HL-60 (cell line): ENCODE results near the gene EIF2S1.
"Not testable (repeated sequence)": the region's sequence is repeated elsewhere in the genome, so short reads cannot be mapped to it uniquely, and the experiment has no call there.

ENCODE experiments used
- DNase-seq, 2 experiments: peaks; one replicate each; pipeline ENCODE4 v3.0.0-alpha.2; 2010 to 2020; ENCODE audit warnings: low read depth in 1 of 2, low spot score in 1 of 2
- H3K27ac ChIP-seq: fragments of 250-450 bp; sonication (Bioruptor Pico); replicated peaks from 2 replicates; pipeline ENCODE4 v1.5.1; 2020; ENCODE audit warnings: mild to moderate bottlenecking, moderate library complexity
- H3K27me3 ChIP-seq: fragments of 250-450 bp; sonication (Bioruptor Pico); 2 replicates; pipeline ENCODE4 v1.5.1; 2021; ENCODE audit warnings: mild to moderate bottlenecking, moderate library complexity; ENCODE audit not compliant: insufficient read depth, poor library complexity, severe bottlenecking
- H3K4me3 ChIP-seq: replicated peaks from 2 replicates; pipeline ENCODE4 v1.5.1; 2011; ENCODE audit warnings: mild to moderate bottlenecking, control low read depth, low read length; ENCODE audit not compliant: insufficient read depth
- GABPA ChIP-seq: IDR thresholded peaks from 2 replicates; pipeline ENCODE4 v1.6.1; 2012; ENCODE audit warnings: low read depth
- POLR2AphosphoS5 ChIP-seq: IDR thresholded peaks from 2 replicates; pipeline ENCODE4 v1.6.1; 2012; ENCODE audit warnings: low read depth
- SPI1 ChIP-seq: IDR thresholded peaks from 2 replicates; pipeline ENCODE4 v1.6.1; 2012; ENCODE audit warnings: low read depth, mild to moderate bottlenecking, borderline replicate concordance
- TF ChIP-seq, protein P1 (sequence below): IDR thresholded peaks from one replicate; pipeline ENCODE4 v1.5.1; 2011; ENCODE audit warnings: low read length, control low read depth, inconsistent platforms; ENCODE audit not compliant: insufficient read depth
- TF ChIP-seq, protein P2 (sequence below): IDR thresholded peaks from 2 replicates; pipeline ENCODE4 v1.6.1; 2012; ENCODE audit warnings: low read depth; ENCODE audit not compliant: insufficient replicate concordance

EIF2S1 gene

DNA sequence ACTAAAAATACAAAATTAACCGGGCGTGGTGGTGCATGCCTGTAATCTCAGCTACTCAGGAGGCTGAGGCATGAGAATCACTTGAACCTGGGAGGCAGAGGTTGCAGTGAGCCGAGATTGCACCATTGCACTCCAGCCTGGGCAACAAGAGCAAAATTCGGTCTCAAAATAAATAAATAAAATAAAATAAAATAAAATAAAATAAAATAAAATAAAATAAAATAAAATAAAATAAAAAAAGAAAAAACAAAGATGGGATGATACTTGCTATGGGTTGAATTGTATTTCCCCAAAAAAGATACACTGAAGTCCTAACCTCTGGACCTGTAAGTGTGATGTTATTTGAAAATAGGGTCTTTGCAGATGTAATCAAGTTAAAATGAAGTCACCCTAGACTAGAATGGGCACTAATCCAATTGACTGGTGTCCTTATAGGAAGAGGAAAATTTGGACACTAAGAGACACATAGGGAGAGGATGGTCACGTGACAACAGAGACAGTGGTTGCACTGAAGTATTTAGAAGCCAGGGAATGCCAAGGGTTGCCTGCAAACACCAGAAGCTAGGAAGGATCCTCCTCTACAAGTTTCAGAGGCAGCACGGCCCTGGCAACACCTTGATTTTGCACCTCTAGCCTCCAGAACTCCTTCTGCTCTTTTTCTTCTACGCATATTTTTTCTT lies 48.1 kb downstream of the EIF2S1 start:
- H3K27me3 ChIP-seq, DNase-seq, H3K27ac ChIP-seq, H3K4me3 ChIP-seq: not testable (repeated sequence)

DNA sequence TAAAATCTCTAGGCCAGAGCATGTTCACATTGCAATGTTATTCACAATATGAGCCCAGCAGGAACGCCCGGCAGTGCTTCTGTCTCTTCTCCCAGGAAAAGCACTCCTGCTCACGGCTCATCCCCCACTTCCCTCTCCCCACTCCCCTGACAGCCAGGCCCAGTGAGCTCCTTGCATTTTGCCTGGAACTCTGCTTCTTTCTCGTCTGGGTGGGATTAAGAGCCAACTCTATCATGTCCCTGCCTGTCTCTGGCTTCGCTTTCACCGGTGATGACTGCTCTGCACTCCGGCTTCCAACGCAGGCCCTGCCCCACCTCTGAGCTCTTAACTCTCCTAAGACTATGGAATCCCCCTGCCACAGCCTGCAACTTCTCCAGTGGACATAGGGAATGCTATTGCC lies 49.3 kb downstream of the EIF2S1 start:
- no peak for DNase-seq
- Histone ChIP-seq H3K27ac (no peak overlapping the region), H3K27me3 (no peaks in the 10 kb centered on the region), H3K4me3 (no peak overlapping the region)
- TF ChIP-seq POLR2AphosphoS5 (no peak), GABPA (no peak), SPI1 (no peak)
- TF ChIP-seq, protein P1, sequence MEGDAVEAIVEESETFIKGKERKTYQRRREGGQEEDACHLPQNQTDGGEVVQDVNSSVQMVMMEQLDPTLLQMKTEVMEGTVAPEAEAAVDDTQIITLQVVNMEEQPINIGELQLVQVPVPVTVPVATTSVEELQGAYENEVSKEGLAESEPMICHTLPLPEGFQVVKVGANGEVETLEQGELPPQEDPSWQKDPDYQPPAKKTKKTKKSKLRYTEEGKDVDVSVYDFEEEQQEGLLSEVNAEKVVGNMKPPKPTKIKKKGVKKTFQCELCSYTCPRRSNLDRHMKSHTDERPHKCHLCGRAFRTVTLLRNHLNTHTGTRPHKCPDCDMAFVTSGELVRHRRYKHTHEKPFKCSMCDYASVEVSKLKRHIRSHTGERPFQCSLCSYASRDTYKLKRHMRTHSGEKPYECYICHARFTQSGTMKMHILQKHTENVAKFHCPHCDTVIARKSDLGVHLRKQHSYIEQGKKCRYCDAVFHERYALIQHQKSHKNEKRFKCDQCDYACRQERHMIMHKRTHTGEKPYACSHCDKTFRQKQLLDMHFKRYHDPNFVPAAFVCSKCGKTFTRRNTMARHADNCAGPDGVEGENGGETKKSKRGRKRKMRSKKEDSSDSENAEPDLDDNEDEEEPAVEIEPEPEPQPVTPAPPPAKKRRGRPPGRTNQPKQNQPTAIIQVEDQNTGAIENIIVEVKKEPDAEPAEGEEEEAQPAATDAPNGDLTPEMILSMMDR, result no peak
- TF ChIP-seq, protein P2, sequence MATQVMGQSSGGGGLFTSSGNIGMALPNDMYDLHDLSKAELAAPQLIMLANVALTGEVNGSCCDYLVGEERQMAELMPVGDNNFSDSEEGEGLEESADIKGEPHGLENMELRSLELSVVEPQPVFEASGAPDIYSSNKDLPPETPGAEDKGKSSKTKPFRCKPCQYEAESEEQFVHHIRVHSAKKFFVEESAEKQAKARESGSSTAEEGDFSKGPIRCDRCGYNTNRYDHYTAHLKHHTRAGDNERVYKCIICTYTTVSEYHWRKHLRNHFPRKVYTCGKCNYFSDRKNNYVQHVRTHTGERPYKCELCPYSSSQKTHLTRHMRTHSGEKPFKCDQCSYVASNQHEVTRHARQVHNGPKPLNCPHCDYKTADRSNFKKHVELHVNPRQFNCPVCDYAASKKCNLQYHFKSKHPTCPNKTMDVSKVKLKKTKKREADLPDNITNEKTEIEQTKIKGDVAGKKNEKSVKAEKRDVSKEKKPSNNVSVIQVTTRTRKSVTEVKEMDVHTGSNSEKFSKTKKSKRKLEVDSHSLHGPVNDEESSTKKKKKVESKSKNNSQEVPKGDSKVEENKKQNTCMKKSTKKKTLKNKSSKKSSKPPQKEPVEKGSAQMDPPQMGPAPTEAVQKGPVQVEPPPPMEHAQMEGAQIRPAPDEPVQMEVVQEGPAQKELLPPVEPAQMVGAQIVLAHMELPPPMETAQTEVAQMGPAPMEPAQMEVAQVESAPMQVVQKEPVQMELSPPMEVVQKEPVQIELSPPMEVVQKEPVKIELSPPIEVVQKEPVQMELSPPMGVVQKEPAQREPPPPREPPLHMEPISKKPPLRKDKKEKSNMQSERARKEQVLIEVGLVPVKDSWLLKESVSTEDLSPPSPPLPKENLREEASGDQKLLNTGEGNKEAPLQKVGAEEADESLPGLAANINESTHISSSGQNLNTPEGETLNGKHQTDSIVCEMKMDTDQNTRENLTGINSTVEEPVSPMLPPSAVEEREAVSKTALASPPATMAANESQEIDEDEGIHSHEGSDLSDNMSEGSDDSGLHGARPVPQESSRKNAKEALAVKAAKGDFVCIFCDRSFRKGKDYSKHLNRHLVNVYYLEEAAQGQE, result no peak

DNA sequence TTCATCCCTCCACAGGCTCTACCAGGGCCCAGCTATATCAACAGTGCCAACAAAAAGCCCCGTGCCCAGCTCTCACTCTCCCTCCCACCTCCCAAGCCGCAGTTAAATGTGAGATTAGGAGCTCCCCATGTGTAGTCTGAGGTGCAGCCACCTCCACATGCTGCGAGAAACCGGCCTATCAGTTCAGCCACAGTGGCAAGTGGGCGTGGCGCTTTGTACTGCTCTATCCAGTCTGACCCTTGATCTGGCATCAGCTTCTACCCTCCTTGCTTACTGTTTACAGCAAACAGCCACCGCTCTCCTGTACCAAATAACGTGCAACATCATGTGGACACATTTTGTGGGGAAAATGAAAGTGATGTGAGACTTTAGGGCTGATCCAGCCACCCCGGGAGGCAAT lies 50.2 kb downstream of the EIF2S1 start:
- Histone ChIP-seq H3K27me3 (no peaks in the 10 kb centered on the region), H3K4me3 (no peak overlapping the region), H3K27ac (no peak overlapping the region)
- TF ChIP-seq SPI1 (no peak), POLR2AphosphoS5 (no peak), GABPA (no peak)
- TF ChIP-seq, protein P1, result no peak
- TF ChIP-seq, protein P2, result no peak
- no peak for DNase-seq

DNA sequence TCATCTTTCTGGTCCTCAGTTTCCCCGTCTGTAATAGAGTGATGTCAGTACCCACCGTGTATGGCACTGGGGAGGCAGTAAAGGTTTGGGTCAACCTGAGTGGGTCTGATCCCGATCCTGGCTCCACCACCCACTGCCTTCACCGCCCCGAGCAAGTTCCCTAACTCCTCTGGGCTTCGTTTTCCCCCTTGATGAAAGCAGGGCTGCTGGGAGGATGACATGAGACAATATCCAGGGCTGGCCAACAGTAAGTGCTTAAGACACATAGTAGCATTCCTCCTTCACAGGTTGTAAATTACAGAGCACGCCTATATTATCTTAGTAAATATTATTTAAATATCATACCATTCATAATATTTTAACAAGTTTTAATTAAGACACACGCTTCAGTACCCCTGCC lies 51.2 kb downstream of the EIF2S1 start:
- Histone ChIP-seq H3K27ac (no peak overlapping the region), H3K27me3 (no peaks in the 10 kb centered on the region), H3K4me3 (no peak overlapping the region)
- no peak for DNase-seq
- TF ChIP-seq GABPA, result no peak
- no peak for TF ChIP-seq SPI1
- TF ChIP-seq POLR2AphosphoS5, result no peak
- TF ChIP-seq, protein P1, result no peak
- TF ChIP-seq, protein P2, result no peak
